HPDE6-E6E7 (cell line): ENCODE data around the gene GDPD2.

Source experiments
- DNase-seq: peaks from one replicate; pipeline ENCODE4 v3.0.0; 2011; ENCODE audit warnings: missing footprints; ENCODE audit errors: extremely low spot score

Gene GDPD2

GRCh38 chrX:70437011-70437410 is 13.9 kb downstream of the GDPD2 start:
- no peak for DNase-seq

DNA sequence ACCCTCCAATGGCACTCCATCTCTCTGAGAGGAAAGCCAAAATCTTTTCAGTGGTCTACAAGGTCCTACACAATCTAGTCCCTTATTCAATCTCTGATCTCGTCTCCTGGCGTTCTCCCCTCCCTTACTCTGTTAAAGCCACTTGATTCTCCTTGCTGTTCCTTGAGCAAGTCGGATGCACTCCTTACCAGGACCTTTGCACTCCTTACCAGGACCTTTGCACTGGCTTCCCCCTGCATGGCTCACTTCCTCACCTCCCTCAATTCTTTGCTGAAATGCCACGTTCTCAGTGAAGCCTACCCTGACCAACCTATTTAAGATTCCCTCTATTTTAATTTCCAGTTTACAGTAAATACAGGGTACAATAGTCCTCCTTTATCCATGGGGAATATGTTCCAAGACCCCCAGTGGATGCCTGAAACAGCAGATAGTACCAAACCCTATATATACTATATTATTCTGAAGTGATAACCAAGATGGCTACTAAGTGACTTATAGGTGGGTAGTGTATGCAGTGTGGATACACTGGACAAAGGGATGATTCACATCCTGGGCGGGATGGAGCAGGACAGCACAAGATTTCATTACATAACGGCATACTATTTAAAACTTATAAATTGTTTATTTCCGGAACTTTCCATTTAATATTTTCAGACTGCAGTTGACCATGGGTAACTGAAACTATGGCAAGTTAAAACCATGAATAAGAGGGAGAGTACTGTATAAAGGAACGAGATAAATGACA is 15.0 kb downstream of the GDPD2 start:
- DNase-seq = no peak

- DNase-seq = no peak
Observed at GRCh38 chrX:70439016-70439415, 15.9 kb downstream of the GDPD2 start.

DNA sequence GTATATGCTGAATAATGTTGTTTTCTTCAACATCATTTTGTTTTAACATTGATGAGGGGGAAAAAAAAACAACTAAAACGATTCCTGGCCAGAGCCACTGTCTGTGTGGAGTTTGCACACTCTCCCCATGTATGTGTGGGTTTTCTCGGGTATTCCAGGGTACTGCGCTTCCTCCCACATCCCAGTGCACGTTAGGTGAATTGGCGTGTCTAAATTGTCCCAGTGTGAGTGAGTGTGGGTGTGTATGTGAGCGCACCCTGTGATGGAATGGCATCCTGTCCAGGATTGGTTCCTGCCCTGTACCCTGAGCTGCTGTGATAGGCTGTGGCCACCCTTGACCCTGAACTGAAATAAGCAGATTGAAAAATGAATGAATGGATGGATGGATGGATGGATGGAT is 19.1 kb downstream of the GDPD2 start:
- DNase-seq = no peak

GRCh38 chrX:70444326-70444945 is 21.3 kb downstream of the GDPD2 start, which contains the start of gene DLG3:
TSS of gene DLG3 (plus strand) at chrX:70444835. CDS start at chrX:70445202, 367 bp downstream.
- DNase-seq = no peak

DNA sequence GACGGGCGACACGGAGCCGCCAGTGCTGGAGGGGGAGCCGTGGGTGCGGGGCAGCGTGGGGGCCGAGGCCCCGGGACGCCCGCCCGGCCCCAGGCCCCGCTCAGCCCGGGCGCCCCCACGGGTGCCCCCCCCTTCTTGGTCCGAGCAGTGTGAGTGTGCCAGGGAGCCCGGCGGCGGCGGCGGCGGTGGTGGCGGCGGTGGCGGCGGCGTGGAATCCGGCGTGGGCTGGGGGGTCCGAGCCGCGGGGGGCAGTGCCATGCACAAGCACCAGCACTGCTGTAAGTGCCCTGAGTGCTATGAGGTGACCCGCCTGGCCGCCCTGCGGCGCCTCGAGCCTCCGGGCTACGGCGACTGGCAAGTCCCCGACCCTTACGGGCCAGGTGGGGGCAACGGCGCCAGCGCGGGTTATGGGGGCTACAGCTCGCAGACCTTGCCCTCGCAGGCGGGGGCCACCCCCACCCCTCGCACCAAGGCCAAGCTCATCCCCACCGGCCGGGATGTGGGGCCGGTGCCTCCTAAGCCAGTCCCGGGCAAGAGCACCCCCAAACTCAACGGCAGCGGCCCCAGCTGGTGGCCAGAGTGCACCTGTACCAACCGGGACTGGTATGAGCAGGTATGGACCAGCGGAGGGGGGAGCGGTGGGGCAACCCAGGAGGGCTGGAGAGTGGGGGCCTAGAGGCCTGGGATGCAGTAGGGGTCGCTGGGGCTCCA is 22.0 kb downstream of the GDPD2 start:
- no peak for DNase-seq

DNA sequence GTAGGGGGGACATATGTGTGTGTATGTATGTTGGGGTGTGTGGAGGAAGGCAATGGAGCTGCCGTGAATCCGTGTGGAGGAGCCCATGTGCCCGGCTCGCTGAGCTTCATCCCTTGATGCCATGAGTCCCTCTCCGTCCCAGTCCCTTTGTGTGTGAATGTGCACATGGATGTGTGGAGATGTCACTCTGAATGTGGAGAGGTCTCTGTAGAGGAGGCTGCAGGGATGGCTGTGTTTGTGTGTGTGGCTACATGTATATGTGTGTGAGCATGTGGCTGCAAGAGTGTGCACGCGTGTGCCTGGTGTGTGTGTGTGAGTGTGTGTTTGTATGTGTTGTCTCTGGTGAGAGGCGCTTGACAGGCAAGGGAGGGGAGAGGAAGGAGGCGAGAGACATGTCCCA is 22.8 kb downstream of the GDPD2 start:
- no peak for DNase-seq

DNA sequence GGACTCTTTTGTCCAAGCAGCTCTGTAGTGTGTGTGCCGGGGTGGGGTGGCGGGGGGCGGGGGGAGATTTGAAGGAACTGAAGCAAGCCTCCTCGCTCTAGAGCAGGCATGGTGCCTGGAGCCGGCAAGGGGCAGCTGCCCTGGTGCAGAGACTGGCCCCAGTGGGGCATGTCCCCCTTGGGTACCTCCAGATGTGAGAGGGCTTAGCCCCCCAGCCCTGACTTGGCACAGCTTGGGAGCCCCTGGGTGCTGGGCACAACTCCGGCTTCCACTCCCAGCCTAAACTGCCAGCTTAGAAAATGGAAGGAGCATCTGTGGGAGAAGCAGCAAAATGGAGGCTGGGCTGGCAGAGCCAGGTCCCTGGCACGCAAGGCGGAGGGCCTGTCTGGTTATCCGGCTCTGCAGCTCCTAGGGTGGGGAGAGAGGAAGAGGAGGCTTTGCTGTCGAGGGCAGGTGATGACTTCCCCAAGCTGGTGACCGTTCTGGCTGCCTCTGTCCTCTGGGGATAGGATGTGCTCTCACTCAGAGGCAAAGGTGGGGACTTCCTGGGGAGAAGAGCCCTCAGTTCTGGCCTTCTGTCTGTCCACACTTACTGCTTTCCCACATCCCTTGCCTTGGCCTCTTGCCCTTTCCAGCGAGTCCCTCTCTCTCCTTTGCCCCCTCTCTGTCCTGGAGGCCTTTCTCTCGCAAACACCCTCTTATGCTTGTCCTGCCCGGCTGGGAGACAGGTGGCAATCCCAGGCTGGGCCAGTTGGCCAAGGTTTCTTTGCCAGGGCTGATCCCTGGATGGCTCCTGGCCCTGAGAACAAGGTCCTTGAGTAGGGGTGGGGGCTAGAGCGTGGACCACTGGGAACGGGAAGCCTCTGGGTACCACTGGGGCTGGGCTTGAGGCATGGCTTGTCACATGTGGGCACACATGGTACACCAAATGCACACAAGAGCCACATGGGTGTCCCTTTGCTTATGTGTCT is 23.6 kb downstream of the GDPD2 start:
- DNase-seq = no peak

GRCh38 chrX:70449457-70449966 is 26.4 kb downstream of the GDPD2 start:
- no peak for DNase-seq

DNA sequence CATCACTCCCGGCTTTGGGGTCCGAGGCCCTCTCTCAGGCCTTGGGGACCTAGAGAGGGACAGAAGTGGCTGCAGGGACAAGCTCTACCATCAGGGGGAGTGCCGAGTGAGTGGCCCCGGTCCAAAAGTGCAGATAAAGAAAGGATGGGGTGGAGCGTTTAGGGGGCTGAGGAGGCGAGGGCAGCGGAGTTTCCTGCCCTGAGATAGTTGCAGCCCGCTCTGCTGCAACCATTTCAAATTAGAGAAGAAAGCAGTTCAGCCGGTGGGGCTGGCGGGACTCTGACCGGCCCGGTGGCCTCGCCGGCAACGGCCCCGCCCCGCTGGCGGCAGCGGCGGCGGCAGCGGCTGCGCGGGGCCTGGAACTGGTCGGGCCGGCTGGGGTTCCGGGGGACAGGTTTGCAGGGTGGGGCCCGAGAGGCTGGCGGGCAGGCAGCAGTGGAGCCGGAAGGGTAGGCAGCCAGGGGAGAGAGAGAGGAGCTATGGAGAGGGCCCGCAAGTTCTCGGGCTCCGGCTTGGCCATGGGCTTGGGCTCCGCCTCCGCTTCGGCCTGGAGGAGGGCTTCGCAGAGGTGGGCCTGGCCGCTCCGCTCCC is 29.1 kb downstream of the GDPD2 start:
- DNase-seq = no peak

- DNase-seq = no peak
Observed at GRCh38 chrX:70453024-70453618, 30.0 kb downstream of the GDPD2 start.

DNA sequence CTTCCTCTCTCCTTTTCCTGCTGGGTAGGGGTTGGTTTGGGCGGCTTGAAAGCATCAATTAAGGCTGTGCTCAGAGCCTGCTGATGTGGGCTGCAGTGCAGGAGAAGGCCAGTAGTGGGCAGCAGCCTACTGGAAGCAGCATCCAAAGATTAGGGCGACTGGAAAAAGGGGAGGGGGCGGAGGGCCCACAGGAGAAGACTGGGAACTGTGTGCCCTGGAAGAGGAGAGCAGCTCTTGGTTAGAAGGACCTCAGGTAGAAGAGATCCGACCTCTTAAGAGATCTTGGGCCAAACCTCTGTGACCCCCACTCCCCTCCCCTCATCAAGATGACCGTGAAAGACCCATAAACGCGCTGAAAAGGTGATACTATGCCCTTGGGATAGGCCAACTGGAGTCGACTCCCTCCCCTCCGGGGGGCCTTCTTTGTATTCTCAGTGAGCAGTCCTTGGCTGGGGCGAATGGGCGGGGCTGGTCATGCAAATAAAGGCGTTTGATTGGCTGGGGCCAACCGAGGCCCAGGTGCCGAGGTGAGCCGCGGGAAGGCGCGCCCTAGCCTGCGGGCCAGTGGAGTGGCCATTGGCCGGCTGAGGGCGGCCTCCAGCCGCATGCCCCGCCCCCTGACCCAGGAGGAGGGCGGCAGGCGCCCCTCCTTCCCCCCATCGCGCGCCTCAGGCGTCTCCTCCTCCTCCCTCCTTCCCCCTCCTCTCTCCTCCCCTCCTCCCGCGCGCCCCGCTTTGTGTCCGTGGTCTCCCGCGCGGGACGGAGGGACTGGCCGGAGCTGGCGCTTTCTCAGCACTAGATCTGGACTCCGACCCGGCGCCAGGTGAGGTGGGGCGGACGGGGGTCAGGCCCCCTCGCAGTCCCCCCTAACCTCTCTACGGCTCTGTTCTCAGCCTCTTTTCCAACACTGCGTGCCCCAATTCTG is 31.6 kb downstream of the GDPD2 start:
- peak; percentile 76 for DNase-seq

GRCh38 chrX:70455366-70456202 is 32.5 kb downstream of the GDPD2 start:
- no peak for DNase-seq

GRCh38 chrX:70456256-70456655 is 33.1 kb downstream of the GDPD2 start:
- no peak for DNase-seq

GRCh38 chrX:70461026-70461425 is 37.9 kb downstream of the GDPD2 start:
- no peak for DNase-seq

DNA sequence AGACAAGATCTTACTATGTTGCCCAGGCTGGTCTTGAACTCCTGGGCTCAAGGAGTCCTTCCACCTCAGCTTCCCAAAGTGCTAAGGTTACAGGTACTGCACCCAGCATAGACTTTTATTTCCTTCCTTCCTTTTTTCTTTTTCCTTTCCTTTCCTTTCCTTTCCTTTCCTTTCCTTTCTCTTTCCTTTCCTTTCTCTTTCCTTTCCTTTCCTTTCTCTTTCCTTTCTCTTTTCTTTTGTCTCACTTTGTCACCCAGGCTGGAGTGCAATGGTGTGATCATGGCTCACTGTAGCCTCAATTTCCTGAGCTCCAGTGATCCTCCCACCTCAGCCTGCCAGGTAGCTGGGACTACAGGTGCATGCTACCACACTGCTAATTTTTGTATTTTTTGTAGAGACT is 40.9 kb downstream of the GDPD2 start:
- DNase-seq = no peak

- DNase-seq = no peak
Observed at GRCh38 chrX:70466968-70467367, 43.9 kb downstream of the GDPD2 start.

GRCh38 chrX:70468709-70469108 is 45.6 kb downstream of the GDPD2 start:
- DNase-seq = no peak

DNA sequence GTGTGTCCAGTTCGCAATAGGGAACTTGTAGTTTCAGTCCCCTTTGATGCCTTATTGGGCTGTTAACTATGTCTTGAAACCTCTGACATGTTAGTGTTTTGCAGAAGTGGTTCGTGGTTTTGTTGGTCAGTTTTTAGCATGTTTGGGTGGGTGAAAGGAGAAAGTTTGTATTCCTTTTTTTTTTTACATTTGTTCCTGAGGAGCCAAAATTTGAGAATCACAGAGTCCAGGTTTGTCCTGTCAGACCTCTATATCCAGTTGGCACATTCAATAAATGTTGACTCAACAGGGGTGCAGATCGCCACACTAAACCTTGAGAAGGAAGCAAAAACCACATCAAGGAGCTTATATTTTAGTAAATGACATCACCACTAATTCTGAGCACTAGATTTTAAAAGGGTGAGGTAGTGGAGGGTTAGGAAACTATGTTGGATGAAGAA is 47.8 kb downstream of the GDPD2 start:
- no peak for DNase-seq
